ENCODE data around the gene FXYD4. TPM values are rescaled to one million over a fixed set of nuclear protein-coding genes. Genes with fewer than 3 reads are reported as not detected.

FXYD4 gene
- polyA plus RNA-seq, 1 of the 3 experiments (the other 2 are of a cell fraction) = not detected

- 85% methylated on average over 2 of the region's 2 CpGs for WGBS (ENCODE audit: low lambda C conversion rate)
- ChIA-PET POLR2A (interaction anchor here (0.6 kb wide), 1 partner anchor 42 kb away, joined by 5 read pairs; no protein-coding TSS in a partner anchor), CTCF (no interaction called here)
Observed at GRCh38 chr10:43411536-43411935, 40.1 kb downstream of the FXYD4 start.

DNA sequence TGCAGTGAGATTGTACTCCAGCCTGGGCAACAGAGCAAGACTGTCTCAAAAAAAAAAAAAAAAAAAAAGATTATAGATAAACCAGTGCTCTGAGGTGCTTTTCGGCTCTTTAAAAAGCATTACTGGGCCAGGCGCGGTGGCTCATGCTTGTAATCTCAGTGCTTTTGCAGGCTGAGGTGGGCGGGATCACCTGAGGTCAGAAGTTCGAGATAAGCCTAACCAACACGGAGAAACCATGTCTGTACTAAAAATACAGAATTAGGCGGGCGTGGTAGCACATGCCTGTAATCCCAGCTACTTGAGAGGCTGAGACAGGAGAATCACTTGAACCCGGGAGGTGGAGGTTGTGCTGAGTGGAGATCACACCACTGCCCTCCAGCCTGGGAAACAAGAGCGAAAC, 44.1 kb downstream of the FXYD4 start:
- 92% methylated on average over 10 of the region's 10 CpGs for WGBS (ENCODE audit: low lambda C conversion rate)
- Histone ChIP-seq H2AFZ (ENCODE audit: low read depth) (no peak overlapping the region), H3K27me3 (ENCODE audit: insufficient read depth) (no peaks in the 10 kb centered on the region), H3K4me2 (no peak overlapping the region), H3K9me2 (no peaks in the 10 kb centered on the region), H4K20me1 (ENCODE audit: insufficient read depth) (no peaks in the 10 kb centered on the region), H3K36me3 (replicated peaks in 1 of 2; ENCODE audit: control insufficient read depth in 1 of 2, insufficient read depth in 2 of 2, low read length in 1 of 2) (no peaks in the 10 kb centered on the region), H3K4me3 (ENCODE audit: low read depth in 2 of 2, low read length in 1 of 2) (no peak overlapping the region), H3K79me2 (ENCODE audit: insufficient read depth) (no peaks in the 10 kb centered on the region), H3K27ac (ENCODE audit: low read depth in 2 of 2, low read length in 1 of 2) (no peak overlapping the region), H3K4me1 (ENCODE audit: control insufficient read depth in 1 of 2, insufficient read depth in 2 of 2, low read depth in 1 of 2, low read length in 1 of 2) (peaks cover 0 to 5% of the 10 kb centered on the region in 2 experiments; a peak in 2 of 4 replicates), H3F3A (replicated peaks; ENCODE audit: insufficient read depth) (peaks cover 3% of the 10 kb centered on the region), H3K9ac (no peak overlapping the region), H3K9me3 (no peaks in the 10 kb centered on the region)
- no peak for TF ChIP-seq EP300 (IDR thresholded peaks at IDR 0.05; ENCODE audit: borderline replicate concordance in 1 of 2, low read depth in 1 of 2, low read length in 1 of 2)
- TF ChIP-seq YY1 (IDR thresholded peaks at IDR 0.05; ENCODE audit: low read depth) = no peak
- TF ChIP-seq JUND (IDR thresholded peaks at IDR 0.05) = no peak
- no peak for TF ChIP-seq CTCF (IDR thresholded peaks at IDR 0.05)
- TF ChIP-seq POLR2AphosphoS5 (IDR thresholded peaks at IDR 0.05; ENCODE audit: low read depth, low read length) = no peak
- no peak for TF ChIP-seq MEF2A (IDR thresholded peaks at IDR 0.05; ENCODE audit: borderline replicate concordance, low read depth)
- TF ChIP-seq SIN3A (IDR thresholded peaks at IDR 0.05; ENCODE audit: borderline replicate concordance, low read depth, low read length) = no peak
- TF ChIP-seq GATA2 (CRISPR knock-in tag; IDR thresholded peaks at IDR 0.05) = no peak
- DNase-seq = no peak
- ChIA-PET CTCF (no interaction called here), POLR2A (no interaction called here)

More at GRCh38 chr10:43411536-43411935, 40.1 kb downstream of the FXYD4 start:
- Histone ChIP-seq H3K27ac (ENCODE audit: low read depth in 2 of 2, low read length in 1 of 2) (no peak overlapping the region), H3K27me3 (ENCODE audit: insufficient read depth) (no peaks in the 10 kb centered on the region), H3F3A (replicated peaks; ENCODE audit: insufficient read depth) (peaks cover 18% of the 10 kb centered on the region), H3K9me3 (no peaks in the 10 kb centered on the region), H3K4me3 (ENCODE audit: low read depth in 2 of 2, low read length in 1 of 2) (no peak overlapping the region), H4K20me1 (ENCODE audit: insufficient read depth) (peaks cover 12% of the 10 kb centered on the region; the same call in 1 of the 2 replicates), H3K9me2 (no peaks in the 10 kb centered on the region), H3K9ac (no peak overlapping the region), H3K36me3 (replicated peaks in 1 of 2; ENCODE audit: control insufficient read depth in 1 of 2, insufficient read depth in 2 of 2, low read length in 1 of 2) (no peaks in the 10 kb centered on the region), H3K4me2 (no peak overlapping the region), H3K79me2 (ENCODE audit: insufficient read depth) (peaks cover 24% of the 10 kb centered on the region), H2AFZ (ENCODE audit: low read depth) (no peak overlapping the region), H3K4me1 (ENCODE audit: control insufficient read depth in 1 of 2, insufficient read depth in 2 of 2, low read depth in 1 of 2, low read length in 1 of 2) (peaks cover 0 to 4% of the 10 kb centered on the region in 2 experiments; a peak in 1 of 4 replicates)
- DNase-seq = no peak
- TF ChIP-seq JUND (IDR thresholded peaks at IDR 0.05) = no peak
- no peak for TF ChIP-seq ELF1 (IDR thresholded peaks at IDR 0.05)
- no peak for TF ChIP-seq MXI1 (IDR thresholded peaks at IDR 0.05; ENCODE audit: low read depth, low read length)
- TF ChIP-seq NRF1 (IDR thresholded peaks at IDR 0.05; ENCODE audit: low read depth, low read length) = no peak
- TF ChIP-seq FOSL2 (IDR thresholded peaks at IDR 0.05; ENCODE audit: borderline replicate concordance, low read depth) = no peak
- no peak for TF ChIP-seq TAF1 (IDR thresholded peaks at IDR 0.05; ENCODE audit: borderline replicate concordance, low read depth, low read length)
- TF ChIP-seq GABPA (IDR thresholded peaks at IDR 0.05; ENCODE audit: low read depth) = no peak
- TF ChIP-seq POLR2AphosphoS5 (IDR thresholded peaks at IDR 0.05; ENCODE audit: low read depth, low read length) = no peak
- TF ChIP-seq RCOR1 (IDR thresholded peaks at IDR 0.05; ENCODE audit: low read length) = no peak
- no peak for TF ChIP-seq YY1 (IDR thresholded peaks at IDR 0.05; ENCODE audit: low read depth)
- no peak for TF ChIP-seq PBX3 (IDR thresholded peaks at IDR 0.05)
- TF ChIP-seq MEF2A (IDR thresholded peaks at IDR 0.05; ENCODE audit: borderline replicate concordance, low read depth) = no peak
- no peak for TF ChIP-seq IRF3 (IDR thresholded peaks at IDR 0.05; ENCODE audit: low read depth, low read length)
- TF ChIP-seq RAD21 (IDR thresholded peaks at IDR 0.05; ENCODE audit: low read length) = no peak
- TF ChIP-seq FOXJ3 (CRISPR knock-in tag; IDR thresholded peaks at IDR 0.05) = no peak
